HEK293 (cell line): ENCODE measurements around the gene BMERB1.

Experiments
- CTCF ChIP-seq: fragments of 450-650 bp; formaldehyde crosslinking; IDR thresholded peaks from 2 replicates; pipeline ENCODE4 v1.5.1; 2016; ENCODE audit warnings: missing biosample characterization, missing genetic modification characterization
- EGR2 ChIP-seq: fragments of 450-650 bp; formaldehyde crosslinking; IDR thresholded peaks from 2 replicates; pipeline ENCODE4 v1.5.1; 2016; ENCODE audit warnings: low read depth, missing biosample characterization, missing genetic modification characterization
- ZNF660 ChIP-seq: fragments of 450-650 bp; IDR thresholded peaks from 2 replicates; pipeline ENCODE4 v1.5.1; 2018; ENCODE audit warnings: missing biosample characterization, mild to moderate bottlenecking, missing genetic modification characterization

DNA sequence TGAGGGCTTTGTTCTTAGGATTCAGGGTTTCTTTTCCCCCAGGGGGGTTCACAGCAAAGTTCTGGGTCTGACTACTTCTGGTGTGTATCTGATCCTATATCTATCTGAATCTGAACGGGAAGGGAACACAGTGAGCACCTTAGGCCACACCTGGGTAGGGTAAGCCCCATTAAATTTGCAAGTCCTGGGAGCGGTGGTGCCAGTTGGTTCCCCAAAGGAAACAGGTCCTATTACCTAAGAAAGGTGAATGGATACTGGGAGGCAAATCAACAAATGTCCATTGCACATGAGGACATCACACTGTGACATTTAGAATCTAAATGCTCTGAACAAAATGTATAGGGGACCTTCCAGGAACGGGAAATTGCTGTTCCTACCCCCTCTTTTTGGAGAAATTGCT is 54.6 kb downstream of the BMERB1 start:
- TF ChIP-seq ZNF660 (tag by site-specific recombination) (no peak), CTCF (tag by site-specific recombination) (no peak), EGR2 (no peak)
